NCI-H1436 treated with DMSO at 0.1 percent for 48 hours (cell line): ENCODE results near the gene SERPINE3.

Experiments used
- DNase-seq: peaks from one replicate; lab custom pipeline; 2025; lab: John Stamatoyannopoulos, UW

Gene SERPINE3

GRCh38 chr13:51339354-51339753 lies at the start of gene SERPINE3:
TSS of gene SERPINE3 (plus strand) at chr13:51339691. CDS start at chr13:51341092, 1,401 bp downstream.
- DNase-seq, result no peak

- no peak for DNase-seq
Measured at GRCh38 chr13:51291341-51291740, 48.1 kb upstream of the SERPINE3 start.

GRCh38 chr13:51292000-51292565 lies 47.4 kb upstream of the SERPINE3 start:
- no peak for DNase-seq

GRCh38 chr13:51297556-51297955 lies 41.9 kb upstream of the SERPINE3 start:
- DNase-seq, result no peak

GRCh38 chr13:51298812-51299211 lies 40.7 kb upstream of the SERPINE3 start:
- DNase-seq, result no peak

GRCh38 chr13:51303063-51303552 lies 36.4 kb upstream of the SERPINE3 start:
- no peak for DNase-seq

- DNase-seq, result no peak
Measured at GRCh38 chr13:51303882-51304281, 35.6 kb upstream of the SERPINE3 start.

- no peak for DNase-seq
Measured at GRCh38 chr13:51305271-51305967, 34.1 kb upstream of the SERPINE3 start.

GRCh38 chr13:51308781-51309180 lies 30.7 kb upstream of the SERPINE3 start:
- no peak for DNase-seq

GRCh38 chr13:51311231-51311630 lies 28.3 kb upstream of the SERPINE3 start:
- DNase-seq, result no peak

GRCh38 chr13:51311957-51312520 lies 27.5 kb upstream of the SERPINE3 start:
- DNase-seq, result no peak

GRCh38 chr13:51313619-51314018 lies 25.9 kb upstream of the SERPINE3 start:
- no peak for DNase-seq

GRCh38 chr13:51317262-51317661 lies 22.2 kb upstream of the SERPINE3 start:
- DNase-seq, result no peak

- DNase-seq, result no peak
Measured at GRCh38 chr13:51318015-51318414, 21.5 kb upstream of the SERPINE3 start.

- no peak for DNase-seq
Measured at GRCh38 chr13:51318876-51319275, 20.6 kb upstream of the SERPINE3 start.

- no peak for DNase-seq
Measured at GRCh38 chr13:51321836-51322235, 17.7 kb upstream of the SERPINE3 start.

- DNase-seq, result no peak
Measured at GRCh38 chr13:51322826-51323225, 16.7 kb upstream of the SERPINE3 start.

- no peak for DNase-seq
Measured at GRCh38 chr13:51323824-51324511, 15.5 kb upstream of the SERPINE3 start.

GRCh38 chr13:51324714-51325420 lies 14.6 kb upstream of the SERPINE3 start:
- DNase-seq, result no peak

GRCh38 chr13:51325837-51326236 lies 13.7 kb upstream of the SERPINE3 start:
- no peak for DNase-seq

GRCh38 chr13:51326777-51327176 lies 12.7 kb upstream of the SERPINE3 start:
- no peak for DNase-seq

GRCh38 chr13:51327961-51328360 lies 11.5 kb upstream of the SERPINE3 start:
- no peak for DNase-seq
